GM12801 (cell line): ENCODE measurements around the gene ITFG2.

Experiments
- TF ChIP-seq, protein P1 (sequence below): IDR thresholded peaks from one replicate; pipeline ENCODE4 v1.5.1; 2011; ENCODE audit warnings: control low read depth; ENCODE audit not compliant: insufficient read length; ENCODE audit errors: extremely low read depth

Gene ITFG2

GRCh38 chr12:2835691-2836403, 23.4 kb downstream of the ITFG2 start:
- TF ChIP-seq, protein P1, sequence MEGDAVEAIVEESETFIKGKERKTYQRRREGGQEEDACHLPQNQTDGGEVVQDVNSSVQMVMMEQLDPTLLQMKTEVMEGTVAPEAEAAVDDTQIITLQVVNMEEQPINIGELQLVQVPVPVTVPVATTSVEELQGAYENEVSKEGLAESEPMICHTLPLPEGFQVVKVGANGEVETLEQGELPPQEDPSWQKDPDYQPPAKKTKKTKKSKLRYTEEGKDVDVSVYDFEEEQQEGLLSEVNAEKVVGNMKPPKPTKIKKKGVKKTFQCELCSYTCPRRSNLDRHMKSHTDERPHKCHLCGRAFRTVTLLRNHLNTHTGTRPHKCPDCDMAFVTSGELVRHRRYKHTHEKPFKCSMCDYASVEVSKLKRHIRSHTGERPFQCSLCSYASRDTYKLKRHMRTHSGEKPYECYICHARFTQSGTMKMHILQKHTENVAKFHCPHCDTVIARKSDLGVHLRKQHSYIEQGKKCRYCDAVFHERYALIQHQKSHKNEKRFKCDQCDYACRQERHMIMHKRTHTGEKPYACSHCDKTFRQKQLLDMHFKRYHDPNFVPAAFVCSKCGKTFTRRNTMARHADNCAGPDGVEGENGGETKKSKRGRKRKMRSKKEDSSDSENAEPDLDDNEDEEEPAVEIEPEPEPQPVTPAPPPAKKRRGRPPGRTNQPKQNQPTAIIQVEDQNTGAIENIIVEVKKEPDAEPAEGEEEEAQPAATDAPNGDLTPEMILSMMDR = no peak

DNA sequence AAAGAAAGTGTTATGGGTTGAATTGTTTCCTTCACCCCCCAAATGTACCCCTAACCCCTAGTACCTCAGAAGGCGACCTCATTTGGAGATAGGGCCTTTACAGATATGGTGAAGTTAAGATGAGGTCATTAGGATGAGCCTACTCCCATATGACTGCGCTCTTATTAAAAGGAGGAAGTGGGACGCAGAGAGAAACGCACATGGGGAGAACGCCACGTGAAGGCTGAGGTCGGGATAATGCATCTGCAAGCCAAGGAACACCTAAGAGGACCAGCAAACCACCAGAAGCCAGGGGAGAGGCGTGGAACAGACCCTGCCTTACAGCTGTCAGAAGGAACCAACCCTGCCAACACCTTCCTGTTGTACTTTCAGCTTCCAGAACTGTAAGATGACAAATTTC, 24.1 kb downstream of the ITFG2 start:
- TF ChIP-seq, protein P1 = no peak

- TF ChIP-seq, protein P1 = no peak
Observed at GRCh38 chr12:2841056-2841650, 28.7 kb downstream of the ITFG2 start.

- TF ChIP-seq, protein P1 = no peak
Observed at GRCh38 chr12:2842948-2843347, 30.5 kb downstream of the ITFG2 start.

- TF ChIP-seq, protein P1 = no peak
Observed at GRCh38 chr12:2844786-2845185, 32.3 kb downstream of the ITFG2 start.

GRCh38 chr12:2845280-2845679, 32.8 kb downstream of the ITFG2 start:
- TF ChIP-seq, protein P1 = no peak

- TF ChIP-seq, protein P1 = no peak
Observed at GRCh38 chr12:2851931-2852330, 39.5 kb downstream of the ITFG2 start.
